ENCODE measurements around the gene PEX3.

PEX3 gene

GRCh38 chr6:143505111-143505510 lies 54.5 kb downstream of the PEX3 start:
- Histone ChIP-seq H4K91ac (ENCODE audit: low read depth, low read length) (no peak overlapping the region), H3K27me3 (ENCODE audit: insufficient read depth, low read length) (no peaks in the 10 kb centered on the region), H3K79me1 (ENCODE audit: low read length) (no peaks in the 10 kb centered on the region), H2AFZ (ENCODE audit: insufficient read depth, low read length, poor library complexity) (no peak overlapping the region), H4K12ac (ENCODE audit: low read depth, low read length) (no peak overlapping the region), H3K27ac (ENCODE audit: low read depth, low read length) (no peak overlapping the region), H3K14ac (ENCODE audit: low read length) (no peak overlapping the region), H3K9me3 (ENCODE audit: insufficient read depth, low read depth, low read length) (no peaks in the 10 kb centered on the region), H2BK120ac (ENCODE audit: insufficient read depth, low read length, poor library complexity) (no peak overlapping the region), H3K36me3 (ENCODE audit: control insufficient read depth in 1 of 2, insufficient read depth in 2 of 2, low read length in 2 of 2) (peaks cover 0 to 13% of the 10 kb centered on the region in 2 experiments), H2BK5ac (ENCODE audit: low read depth, low read length, poor library complexity) (no peak overlapping the region), H3K9ac (ENCODE audit: low read length) (no peak overlapping the region), H3K18ac (ENCODE audit: low read length) (no peak overlapping the region), H2AK5ac (ENCODE audit: low read length) (no peak overlapping the region), H3K4me2 (ENCODE audit: low read length) (no peak overlapping the region), H4K8ac (ENCODE audit: low read depth, low read length) (no peak overlapping the region), H3K4me3 (ENCODE audit: low read depth, low read length) (no peak overlapping the region), H3K79me2 (ENCODE audit: control insufficient read depth, insufficient read depth, low read length, poor library complexity) (no peaks in the 10 kb centered on the region), H3K23ac (ENCODE audit: low read length) (no peak overlapping the region), H3K4ac (ENCODE audit: low read depth, low read length) (no peak overlapping the region), H3K4me1 (ENCODE audit: control insufficient read depth in 1 of 2, insufficient read depth in 2 of 2, low read length in 2 of 2) (no peaks in the 10 kb centered on the region), H2BK12ac (ENCODE audit: low read length) (no peak overlapping the region)
- WGBS (ENCODE audit: extremely low coverage, insufficient coverage, insufficient read length): no CpG with 5 or more reads among the region's 5 CpGs
- DNase-seq: no peak

- H3K4me3 ChIP-seq (ENCODE audit: low read depth, low read length): no peak overlapping the region
- no peak overlapping the region for H3K18ac ChIP-seq (ENCODE audit: low read length)
- H3K27ac ChIP-seq (ENCODE audit: low read depth, low read length): no peak overlapping the region
- no peak overlapping the region for H3K23ac ChIP-seq (ENCODE audit: low read length)
- WGBS (ENCODE audit: extremely low coverage, insufficient coverage, insufficient read length): no CpG with 5 or more reads among the region's 2 CpGs
- H3K14ac ChIP-seq (ENCODE audit: low read length): no peak overlapping the region
- H2BK12ac ChIP-seq (ENCODE audit: low read length): no peak overlapping the region
- no peak overlapping the region for H4K12ac ChIP-seq (ENCODE audit: low read depth, low read length)
- no peak overlapping the region for H2BK5ac ChIP-seq (ENCODE audit: low read depth, low read length, poor library complexity)
- H4K8ac ChIP-seq (ENCODE audit: low read depth, low read length): no peak overlapping the region
- H2AFZ ChIP-seq (ENCODE audit: insufficient read depth, low read length, poor library complexity): no peak overlapping the region
- no peak overlapping the region for H2BK120ac ChIP-seq (ENCODE audit: insufficient read depth, low read length, poor library complexity)
- no peak overlapping the region for H3K9ac ChIP-seq (ENCODE audit: low read length)
- H3K79me2 ChIP-seq (ENCODE audit: control insufficient read depth, insufficient read depth, low read length, poor library complexity): no peaks in the 10 kb centered on the region
- peaks cover 0 to 11% of the 10 kb centered on the region in 2 experiments for H3K36me3 ChIP-seq (ENCODE audit: control insufficient read depth in 1 of 2, insufficient read depth in 2 of 2, low read length in 2 of 2)
- H3K79me1 ChIP-seq (ENCODE audit: low read length): no peaks in the 10 kb centered on the region
- H3K27me3 ChIP-seq (ENCODE audit: insufficient read depth, low read length): no peaks in the 10 kb centered on the region
- no peak overlapping the region for H4K91ac ChIP-seq (ENCODE audit: low read depth, low read length)
- no peak overlapping the region for H2AK5ac ChIP-seq (ENCODE audit: low read length)
- no peaks in the 10 kb centered on the region for H3K4me1 ChIP-seq (ENCODE audit: control insufficient read depth in 1 of 2, insufficient read depth in 2 of 2, low read length in 2 of 2)
- no peaks in the 10 kb centered on the region for H3K9me3 ChIP-seq (ENCODE audit: insufficient read depth, low read depth, low read length)
- no peak overlapping the region for H3K4me2 ChIP-seq (ENCODE audit: low read length)
- H3K4ac ChIP-seq (ENCODE audit: low read depth, low read length): no peak overlapping the region
- DNase-seq: no peak
Measured at GRCh38 chr6:143505537-143505936, 54.9 kb downstream of the PEX3 start.

GRCh38 chr6:143506199-143506598 lies 55.6 kb downstream of the PEX3 start:
- Histone ChIP-seq H3K27ac (ENCODE audit: low read depth, low read length) (no peak overlapping the region), H3K4me1 (ENCODE audit: control insufficient read depth in 1 of 2, insufficient read depth in 2 of 2, low read length in 2 of 2) (peaks cover 4 to 5% of the 10 kb centered on the region in 2 experiments), H3K36me3 (ENCODE audit: control insufficient read depth in 1 of 2, insufficient read depth in 2 of 2, low read length in 2 of 2) (peaks cover 0 to 10% of the 10 kb centered on the region in 2 experiments), H3K4ac (ENCODE audit: low read depth, low read length) (no peak overlapping the region), H3K27me3 (ENCODE audit: insufficient read depth, low read length) (no peaks in the 10 kb centered on the region), H3K79me2 (ENCODE audit: control insufficient read depth, insufficient read depth, low read length, poor library complexity) (peaks cover 2% of the 10 kb centered on the region), H3K18ac (ENCODE audit: low read length) (no peak overlapping the region), H4K91ac (ENCODE audit: low read depth, low read length) (no peak overlapping the region), H2BK120ac (ENCODE audit: insufficient read depth, low read length, poor library complexity) (no peak overlapping the region), H4K8ac (ENCODE audit: low read depth, low read length) (no peak overlapping the region), H3K9me3 (ENCODE audit: insufficient read depth, low read depth, low read length) (no peaks in the 10 kb centered on the region), H3K9ac (ENCODE audit: low read length) (no peak overlapping the region), H3K23ac (ENCODE audit: low read length) (no peak overlapping the region), H3K79me1 (ENCODE audit: low read length) (peaks cover 2% of the 10 kb centered on the region), H2AK5ac (ENCODE audit: low read length) (no peak overlapping the region), H3K4me2 (ENCODE audit: low read length) (no peak overlapping the region), H3K4me3 (ENCODE audit: low read depth, low read length) (no peak overlapping the region), H2AFZ (ENCODE audit: insufficient read depth, low read length, poor library complexity) (no peak overlapping the region), H2BK12ac (ENCODE audit: low read length) (no peak overlapping the region), H3K14ac (ENCODE audit: low read length) (no peak overlapping the region), H4K12ac (ENCODE audit: low read depth, low read length) (no peak overlapping the region), H2BK5ac (ENCODE audit: low read depth, low read length, poor library complexity) (no peak overlapping the region)
- no CpG with 5 or more reads among the region's 6 CpGs for WGBS (ENCODE audit: extremely low coverage, insufficient coverage, insufficient read length)
- DNase-seq: no peak

GRCh38 chr6:143506620-143507019 lies 56.0 kb downstream of the PEX3 start:
- no CpG with 5 or more reads among the region's 2 CpGs for WGBS (ENCODE audit: extremely low coverage, insufficient coverage, insufficient read length)

More at GRCh38 chr6:143506620-143507019, 56.0 kb downstream of the PEX3 start:
- Histone ChIP-seq H4K12ac (ENCODE audit: low read depth, low read length) (no peak overlapping the region), H2BK120ac (ENCODE audit: insufficient read depth, low read length, poor library complexity) (no peak overlapping the region), H4K8ac (ENCODE audit: low read depth, low read length) (no peak overlapping the region), H2BK12ac (ENCODE audit: low read length) (no peak overlapping the region), H4K91ac (ENCODE audit: low read depth, low read length) (no peak overlapping the region), H3K9me3 (ENCODE audit: insufficient read depth, low read depth, low read length) (no peaks in the 10 kb centered on the region), H3K27me3 (ENCODE audit: insufficient read depth, low read length) (no peaks in the 10 kb centered on the region), H3K14ac (ENCODE audit: low read length) (no peak overlapping the region), H3K4ac (ENCODE audit: low read depth, low read length) (no peak overlapping the region), H3K4me2 (ENCODE audit: low read length) (no peak overlapping the region), H3K18ac (ENCODE audit: low read length) (no peak overlapping the region), H3K9ac (ENCODE audit: low read length) (no peak overlapping the region), H3K23ac (ENCODE audit: low read length) (no peak overlapping the region), H3K79me2 (ENCODE audit: control insufficient read depth, insufficient read depth, low read length, poor library complexity) (peaks cover 4% of the 10 kb centered on the region), H3K36me3 (ENCODE audit: control insufficient read depth in 1 of 2, insufficient read depth in 2 of 2, low read length in 2 of 2) (peaks cover 0 to 10% of the 10 kb centered on the region in 2 experiments), H3K27ac (ENCODE audit: low read depth, low read length) (no peak overlapping the region), H2BK5ac (ENCODE audit: low read depth, low read length, poor library complexity) (no peak overlapping the region), H2AK5ac (ENCODE audit: low read length) (no peak overlapping the region), H3K4me3 (ENCODE audit: low read depth, low read length) (no peak overlapping the region), H3K4me1 (ENCODE audit: control insufficient read depth in 1 of 2, insufficient read depth in 2 of 2, low read length in 2 of 2) (peaks cover 5 to 6% of the 10 kb centered on the region in 2 experiments), H3K79me1 (ENCODE audit: low read length) (peaks cover 6% of the 10 kb centered on the region), H2AFZ (ENCODE audit: insufficient read depth, low read length, poor library complexity) (no peak overlapping the region)
- DNase-seq: no peak

Measured in trophoblast cell (in vitro differentiated cells and primary cell).